Parathyroid adenoma (tissue), 2 donors: Measurements from ENCODE around the gene ECE1.
A peak's percentile ranks its signal among the peaks of the same experiment; 100 is the strongest.
"Not testable (repeated sequence)": the region's sequence is repeated elsewhere in the genome, so short reads cannot be mapped to it uniquely, and the experiment has no call there.

Experiments used
- H2AFZ ChIP-seq: fragments of 300-600 bp; sonication (generic); one replicate; pipeline ENCODE4 v1.7.0; 2017; ENCODE audit warnings: antibody characterized with exemption, mild to moderate bottlenecking
- H3K27ac ChIP-seq: fragments of 300-600 bp; sonication (generic); one replicate; pipeline ENCODE4 v1.7.0; 2017
- H3K27me3 ChIP-seq: fragments of 300-600 bp; sonication (generic); one replicate; pipeline ENCODE4 v1.7.0; 2017; ENCODE audit warnings: low read length; ENCODE audit not compliant: control insufficient read depth, insufficient read depth
- H3K36me3 ChIP-seq: fragments of 300-600 bp; sonication (generic); one replicate; pipeline ENCODE4 v1.7.0; 2017; ENCODE audit warnings: low read length; ENCODE audit not compliant: control insufficient read depth, insufficient read depth
- H3K4me1 ChIP-seq: fragments of 300-600 bp; sonication (generic); one replicate; pipeline ENCODE4 v1.7.0; 2017; ENCODE audit warnings: control low read depth
- H3K4me2 ChIP-seq: fragments of 300-600 bp; sonication (generic); one replicate; pipeline ENCODE4 v1.7.0; 2017; ENCODE audit warnings: low read length
- H3K4me3 ChIP-seq: fragments of 300-600 bp; sonication (generic); one replicate; pipeline ENCODE4 v1.7.0; 2017; ENCODE audit warnings: low read depth, low read length
- H3K79me2 ChIP-seq: fragments of 300-600 bp; sonication (generic); one replicate; pipeline ENCODE4 v1.7.0; 2017; ENCODE audit warnings: control low read depth
- H3K9ac ChIP-seq: fragments of 300-600 bp; sonication (generic); one replicate; pipeline ENCODE4 v1.7.0; 2017; ENCODE audit warnings: mild to moderate bottlenecking
- H3K9me3 ChIP-seq: fragments of 300-600 bp; sonication (generic); one replicate; pipeline ENCODE4 v1.7.0; 2017; ENCODE audit warnings: low read length; ENCODE audit not compliant: control insufficient read depth
- TF ChIP-seq, protein P1 (sequence below): fragments of 300-600 bp; sonication (generic); IDR thresholded peaks from one replicate; pipeline ENCODE4 v1.7.0; 2017; ENCODE audit warnings: antibody characterized with exemption, mild to moderate bottlenecking
- donor health status: primary hyperparathyroidism.

The ECE1 gene

DNA sequence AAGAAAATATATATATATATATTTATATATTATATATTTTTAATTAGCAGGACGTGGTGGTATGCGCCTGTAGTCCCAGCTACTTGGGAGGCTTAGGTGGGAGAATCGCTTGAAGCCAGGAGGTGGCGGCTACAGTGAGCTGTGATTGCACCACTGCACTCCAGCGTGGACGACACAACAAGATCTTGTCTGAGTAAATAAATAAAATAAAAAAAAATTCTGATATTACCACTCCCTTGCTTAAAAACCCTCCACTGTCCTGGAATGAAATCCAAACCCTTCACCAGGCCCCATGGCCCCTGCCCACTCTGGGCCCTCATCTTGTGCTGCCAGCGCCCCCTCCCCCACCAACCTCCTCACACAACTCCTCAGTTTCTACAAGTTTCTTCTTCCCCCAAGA, 1.7 kb upstream of the ECE1 start:
- H3K4me2 ChIP-seq = no peak overlapping the region
- H3K27me3 ChIP-seq = no peaks in the 10 kb centered on the region
- TF ChIP-seq, protein P1, sequence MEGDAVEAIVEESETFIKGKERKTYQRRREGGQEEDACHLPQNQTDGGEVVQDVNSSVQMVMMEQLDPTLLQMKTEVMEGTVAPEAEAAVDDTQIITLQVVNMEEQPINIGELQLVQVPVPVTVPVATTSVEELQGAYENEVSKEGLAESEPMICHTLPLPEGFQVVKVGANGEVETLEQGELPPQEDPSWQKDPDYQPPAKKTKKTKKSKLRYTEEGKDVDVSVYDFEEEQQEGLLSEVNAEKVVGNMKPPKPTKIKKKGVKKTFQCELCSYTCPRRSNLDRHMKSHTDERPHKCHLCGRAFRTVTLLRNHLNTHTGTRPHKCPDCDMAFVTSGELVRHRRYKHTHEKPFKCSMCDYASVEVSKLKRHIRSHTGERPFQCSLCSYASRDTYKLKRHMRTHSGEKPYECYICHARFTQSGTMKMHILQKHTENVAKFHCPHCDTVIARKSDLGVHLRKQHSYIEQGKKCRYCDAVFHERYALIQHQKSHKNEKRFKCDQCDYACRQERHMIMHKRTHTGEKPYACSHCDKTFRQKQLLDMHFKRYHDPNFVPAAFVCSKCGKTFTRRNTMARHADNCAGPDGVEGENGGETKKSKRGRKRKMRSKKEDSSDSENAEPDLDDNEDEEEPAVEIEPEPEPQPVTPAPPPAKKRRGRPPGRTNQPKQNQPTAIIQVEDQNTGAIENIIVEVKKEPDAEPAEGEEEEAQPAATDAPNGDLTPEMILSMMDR = no peak
- H2AFZ ChIP-seq = no peak overlapping the region
- H3K9ac ChIP-seq = no peak overlapping the region
- peaks cover 9% of the 10 kb centered on the region for H3K4me1 ChIP-seq
- no peaks in the 10 kb centered on the region for H3K36me3 ChIP-seq
- H3K27ac ChIP-seq = no peak overlapping the region
- peaks cover 17% of the 10 kb centered on the region for H3K79me2 ChIP-seq
- no peak overlapping the region for H3K4me3 ChIP-seq
- H3K9me3 ChIP-seq = no peaks in the 10 kb centered on the region

DNA sequence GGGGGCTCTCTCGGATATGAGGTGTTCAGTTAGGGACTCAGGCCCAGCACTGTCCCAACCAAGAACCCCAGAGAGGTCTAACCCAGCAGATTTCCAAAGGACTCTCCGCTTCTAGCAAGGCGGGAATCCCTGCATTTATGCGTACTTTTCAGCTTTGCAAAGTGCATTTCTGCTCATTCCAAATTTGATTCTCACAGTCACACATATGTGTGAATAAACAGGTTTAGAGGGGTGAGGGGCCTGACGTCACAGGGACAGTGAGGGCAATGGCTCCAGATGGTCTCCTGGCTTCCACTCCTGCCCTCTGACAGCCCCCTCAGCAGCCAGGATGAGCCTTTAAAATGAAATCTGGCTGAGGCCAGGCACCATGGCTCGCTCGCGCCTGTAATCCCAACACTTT, 921 bp upstream of the ECE1 start:
- Histone ChIP-seq H3K9ac (no peak overlapping the region), H3K4me3 (no peak overlapping the region)

DNA sequence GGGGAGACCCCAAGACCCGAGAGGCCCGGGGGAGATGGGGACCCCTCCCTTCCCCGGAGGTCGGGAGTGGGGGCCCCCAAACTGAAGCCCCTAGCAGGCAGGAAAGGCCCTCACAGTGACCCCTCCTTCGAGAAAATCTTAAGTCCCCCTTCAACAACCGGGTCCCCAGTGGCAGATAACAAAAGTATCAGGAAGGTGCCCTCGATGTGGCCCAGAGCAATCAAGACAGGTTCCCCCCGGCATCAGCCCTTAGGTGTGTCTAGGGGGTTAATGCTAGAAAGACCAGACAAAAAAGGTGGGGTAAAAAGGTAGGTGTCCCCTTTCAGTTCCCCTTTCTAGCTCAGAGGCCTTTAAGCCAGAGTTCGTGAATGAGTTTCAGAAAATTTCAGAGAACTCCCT, 282 bp upstream of the ECE1 start:
- H3K27ac ChIP-seq = no peak overlapping the region
- no peaks in the 10 kb centered on the region for H3K9me3 ChIP-seq
- peaks cover 5% of the 10 kb centered on the region for H3K4me1 ChIP-seq
- H3K79me2 ChIP-seq = peaks cover 17% of the 10 kb centered on the region
- TF ChIP-seq, protein P1 = no peak
- no peaks in the 10 kb centered on the region for H3K36me3 ChIP-seq
- H3K4me3 ChIP-seq = peak overlapping the region; percentile 37
- peak overlapping the region; percentile 66 for H3K4me2 ChIP-seq
- H3K9ac ChIP-seq = no peak overlapping the region
- H3K27me3 ChIP-seq = no peaks in the 10 kb centered on the region
- H2AFZ ChIP-seq = peak overlapping the region; percentile 53

More for the DNA sequence above, 921 bp upstream of the ECE1 start:
- Histone ChIP-seq H3K27me3 (no peaks in the 10 kb centered on the region), H3K36me3 (no peaks in the 10 kb centered on the region), H3K27ac (no peak overlapping the region), H3K4me2 (no peak overlapping the region), H3K79me2 (peaks cover 17% of the 10 kb centered on the region), H3K4me1 (peaks cover 5% of the 10 kb centered on the region), H2AFZ (no peak overlapping the region), H3K9me3 (no peaks in the 10 kb centered on the region)
- TF ChIP-seq, protein P1 = no peak

DNA sequence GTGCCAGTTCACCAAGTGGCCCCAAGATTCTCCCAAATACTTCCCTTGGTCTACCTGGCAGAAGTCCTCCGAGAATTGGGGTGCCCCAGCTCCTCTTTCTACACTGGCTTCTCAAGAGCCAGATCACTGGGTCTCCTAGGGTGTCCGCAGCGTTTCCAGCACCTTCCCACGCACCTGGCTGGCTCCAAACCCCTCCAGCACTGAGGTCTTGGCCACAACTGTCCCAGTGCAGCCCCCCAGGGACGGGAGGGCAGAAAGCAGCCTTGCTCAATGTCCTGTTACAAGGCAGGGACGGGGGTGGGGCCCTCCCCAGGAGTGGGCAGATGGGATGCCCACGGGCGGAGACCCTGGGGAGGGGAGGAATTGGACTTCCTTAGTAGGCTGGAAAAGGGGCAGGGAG, 1.1 kb downstream of the ECE1 start:
- Histone ChIP-seq H3K9me3 (no peaks in the 10 kb centered on the region), H3K4me1 (peaks cover 5% of the 10 kb centered on the region), H2AFZ (no peak overlapping the region), H3K79me2 (peaks cover 10% of the 10 kb centered on the region), H3K27ac (peak overlapping the region; percentile 51), H3K36me3 (no peaks in the 10 kb centered on the region), H3K4me3 (peak overlapping the region; percentile 52), H3K27me3 (no peaks in the 10 kb centered on the region), H3K4me2 (peak overlapping the region; percentile 75), H3K9ac (no peak overlapping the region)
- TF ChIP-seq, protein P1 = no peak

DNA sequence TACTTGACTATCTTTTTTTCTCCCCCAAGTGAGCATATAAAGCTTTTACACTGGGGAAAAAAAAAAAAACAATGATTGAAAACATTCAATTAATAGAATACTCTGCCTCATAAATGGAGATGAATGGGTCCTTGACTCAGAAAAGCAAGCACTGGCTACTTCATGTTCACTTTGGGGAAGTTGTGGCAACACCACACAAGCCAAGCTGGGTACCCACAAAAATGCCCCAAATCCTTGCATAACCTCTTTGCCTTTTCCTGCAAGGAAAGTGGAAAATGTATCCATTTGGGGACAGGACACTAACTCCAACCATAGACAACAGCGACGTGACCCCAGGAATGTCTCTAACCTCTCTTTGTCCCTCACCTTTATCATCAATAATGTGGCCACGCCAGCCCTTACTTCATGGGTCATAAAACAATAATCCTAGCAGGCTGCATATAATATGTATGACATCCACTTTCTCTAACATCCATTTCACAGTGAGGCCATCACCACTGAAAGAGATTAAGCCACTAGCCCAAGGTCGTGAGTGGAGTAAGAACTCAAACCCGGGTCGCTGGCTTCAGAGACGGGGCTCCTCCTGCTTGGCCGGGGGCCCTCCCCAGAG, 2.3 kb downstream of the ECE1 start:
- Histone ChIP-seq H3K79me2 (peaks cover 4% of the 10 kb centered on the region), H3K4me2 (no peak overlapping the region), H3K4me1 (peaks cover 5% of the 10 kb centered on the region), H3K36me3 (no peaks in the 10 kb centered on the region), H3K27ac (no peak overlapping the region), H3K27me3 (no peaks in the 10 kb centered on the region), H2AFZ (no peak overlapping the region), H3K9me3 (no peaks in the 10 kb centered on the region), H3K4me3 (no peak overlapping the region), H3K9ac (no peak overlapping the region)
- TF ChIP-seq, protein P1 = no peak

DNA sequence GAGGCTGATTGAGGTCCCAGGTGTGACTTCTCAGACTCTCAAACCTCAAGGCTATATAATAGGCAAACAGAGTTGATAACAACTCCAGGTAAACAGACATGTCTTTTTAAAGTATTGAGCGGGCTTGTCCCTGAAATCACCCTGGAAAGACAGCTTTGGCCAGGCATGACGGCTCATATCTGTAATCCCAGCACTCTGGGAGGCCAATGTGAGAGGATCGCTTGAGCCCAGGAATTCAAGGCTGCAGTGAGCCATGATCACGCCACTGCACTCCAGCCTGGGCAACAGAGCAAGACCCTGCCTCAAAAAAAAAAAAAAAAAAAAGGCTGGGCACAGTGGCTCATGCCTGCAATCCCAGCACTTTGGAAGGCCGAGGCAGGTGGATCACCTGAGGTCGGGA, 4.9 kb downstream of the ECE1 start:
- not testable (repeated sequence) for H3K4me1 ChIP-seq, H3K4me3 ChIP-seq, H3K9ac ChIP-seq, H3K4me2 ChIP-seq, H2AFZ ChIP-seq, H3K9me3 ChIP-seq, H3K79me2 ChIP-seq, H3K27me3 ChIP-seq, H3K27ac ChIP-seq, H3K36me3 ChIP-seq
